Thyroid gland (tissue), 4 donors: ENCODE data around the gene HELZ. TPM values are rescaled to one million over a fixed set of nuclear protein-coding genes. Genes with fewer than 3 reads are reported as not detected.
"Not testable (repeated sequence)": the region's sequence is repeated elsewhere in the genome, so short reads cannot be mapped to it uniquely, and the experiment has no call there.

Experiments used
- DNase-seq, 2 donors: peaks; one replicate each; pipeline ENCODE4 v3.0.0-alpha.2; 2019
- H3K27ac ChIP-seq, 3 donors: fragments of 200-600 bp; sonication (generic); 1 replicate in 2 of 3; 2 replicates in 1 of 3; pipeline ENCODE4 v1.5.1; 2016 to 2019; ENCODE audit warnings: mild to moderate bottlenecking in 1 of 3, moderate library complexity in 1 of 3
- H3K27me3 ChIP-seq: fragments of 200-600 bp; sonication (generic); one replicate; pipeline ENCODE4 v1.5.1; 2019
- H3K36me3 ChIP-seq, 2 donors: fragments of 200-600 bp; sonication (generic); one replicate each; pipeline ENCODE4 v1.5.1; 2016 to 2019
- H3K4me1 ChIP-seq, 2 donors: fragments of 200-600 bp; sonication (generic); one replicate each; pipeline ENCODE4 v1.5.1; 2017 to 2019
- H3K4me3 ChIP-seq, 3 donors: fragments of 200-600 bp; sonication (generic); replicated peaks in 1 of 3; 1 replicate in 2 of 3; 2 replicates in 1 of 3; pipeline ENCODE4 v1.5.1; 2016; ENCODE audit warnings: mild to moderate bottlenecking in 1 of 3
- H3K9me3 ChIP-seq: fragments of 200-600 bp; sonication (generic); one replicate; pipeline ENCODE4 v1.5.1; 2017
- POLR2A ChIP-seq, 2 donors: fragments of 450-650 bp; IDR thresholded peaks; one replicate each; pipeline ENCODE4 v1.6.1; 2017; ENCODE audit warnings: antibody characterized with exemption in 2 of 2, mild to moderate bottlenecking in 2 of 2, moderate library complexity in 1 of 2
- WGBS, 2 donors: methylation state at CpG; one replicate each; pipeline ENCODE4 v1.1.5; 2017; 5-methylcytosine and 5-hydroxymethylcytosine counted together
- intact Hi-C: fragments of 100-400 bp; cut with DNase I; formaldehyde crosslinking; loops from one replicate; pipeline ENCODE4 v1.15.1; 2023
- total RNA-seq, 4 donors: library from RNA; depleted of rRNA; stranded (reverse); fragments of >200 nt; gene quantifications; one replicate each; pipeline ENCODE4 v1.2.3, GENCODE V29; 2016
- TF ChIP-seq, protein P1 (sequence below), 6 experiments: fragments of 200-600 bp in 3 of 6; fragments of 450-650 bp in 3 of 6; sonication (generic) in 3 of 6; IDR thresholded peaks; one replicate each; pipeline ENCODE4 v1.5.1; 2016 to 2019; ENCODE audit warnings: antibody characterized with exemption in 6 of 6, mild to moderate bottlenecking in 2 of 6, inconsistent platforms in 1 of 6, moderate library complexity in 1 of 6

HELZ gene
- total RNA-seq, 4 donors from 2014 or later: 63.4 to 134 (median 88.2) TPM

DNA sequence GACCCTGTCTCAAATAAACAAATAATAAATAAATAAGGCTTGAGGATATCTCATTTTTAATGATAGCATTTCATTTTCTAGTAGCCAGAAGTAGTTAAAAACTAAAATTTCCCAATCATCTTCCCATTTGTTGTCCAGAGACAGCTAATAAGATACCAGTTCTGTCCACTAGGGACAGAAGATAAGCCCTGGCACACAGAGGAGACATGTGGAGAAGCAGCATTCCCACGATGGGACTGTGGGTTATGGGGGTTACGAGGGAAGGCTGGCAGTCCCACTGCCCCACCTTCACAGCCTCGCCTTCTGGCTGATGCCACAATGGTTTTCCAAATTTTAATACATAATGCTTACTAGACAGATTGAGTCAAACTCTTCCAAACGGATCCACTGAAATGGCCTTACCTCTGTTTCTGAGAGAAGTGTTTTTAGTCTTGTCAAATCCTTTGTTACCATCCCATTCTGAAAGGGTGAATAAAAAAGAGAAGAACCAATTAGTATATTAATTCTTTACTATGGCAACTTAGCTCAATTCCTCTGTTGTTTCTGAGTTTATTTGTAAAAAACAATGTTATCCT lies 44.2 kb downstream of the HELZ start:
- 90 to 97% methylated on average over 4 of the region's 4 CpGs for WGBS, 2 donors
- H3K9me3 ChIP-seq: no peaks in the 10 kb centered on the region
- intact Hi-C loops: no loop called here
- H3K4me3 ChIP-seq: no peak overlapping the region
- no peak for DNase-seq
- peaks cover 5 to 10% of the 10 kb centered on the region in 2 donors for H3K36me3 ChIP-seq
- no peaks in the 10 kb centered on the region for H3K27me3 ChIP-seq
- H3K27ac ChIP-seq: no peak overlapping the region
- TF ChIP-seq POLR2A (IDR thresholded peaks at IDR 0.05): no peak
- TF ChIP-seq, protein P1, sequence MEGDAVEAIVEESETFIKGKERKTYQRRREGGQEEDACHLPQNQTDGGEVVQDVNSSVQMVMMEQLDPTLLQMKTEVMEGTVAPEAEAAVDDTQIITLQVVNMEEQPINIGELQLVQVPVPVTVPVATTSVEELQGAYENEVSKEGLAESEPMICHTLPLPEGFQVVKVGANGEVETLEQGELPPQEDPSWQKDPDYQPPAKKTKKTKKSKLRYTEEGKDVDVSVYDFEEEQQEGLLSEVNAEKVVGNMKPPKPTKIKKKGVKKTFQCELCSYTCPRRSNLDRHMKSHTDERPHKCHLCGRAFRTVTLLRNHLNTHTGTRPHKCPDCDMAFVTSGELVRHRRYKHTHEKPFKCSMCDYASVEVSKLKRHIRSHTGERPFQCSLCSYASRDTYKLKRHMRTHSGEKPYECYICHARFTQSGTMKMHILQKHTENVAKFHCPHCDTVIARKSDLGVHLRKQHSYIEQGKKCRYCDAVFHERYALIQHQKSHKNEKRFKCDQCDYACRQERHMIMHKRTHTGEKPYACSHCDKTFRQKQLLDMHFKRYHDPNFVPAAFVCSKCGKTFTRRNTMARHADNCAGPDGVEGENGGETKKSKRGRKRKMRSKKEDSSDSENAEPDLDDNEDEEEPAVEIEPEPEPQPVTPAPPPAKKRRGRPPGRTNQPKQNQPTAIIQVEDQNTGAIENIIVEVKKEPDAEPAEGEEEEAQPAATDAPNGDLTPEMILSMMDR (IDR thresholded peaks at IDR 0.05): peak in 3 of 6 experiments; percentile 5 to 28 (median 14)
- H3K4me1 ChIP-seq: no peaks in the 10 kb centered on the region

DNA sequence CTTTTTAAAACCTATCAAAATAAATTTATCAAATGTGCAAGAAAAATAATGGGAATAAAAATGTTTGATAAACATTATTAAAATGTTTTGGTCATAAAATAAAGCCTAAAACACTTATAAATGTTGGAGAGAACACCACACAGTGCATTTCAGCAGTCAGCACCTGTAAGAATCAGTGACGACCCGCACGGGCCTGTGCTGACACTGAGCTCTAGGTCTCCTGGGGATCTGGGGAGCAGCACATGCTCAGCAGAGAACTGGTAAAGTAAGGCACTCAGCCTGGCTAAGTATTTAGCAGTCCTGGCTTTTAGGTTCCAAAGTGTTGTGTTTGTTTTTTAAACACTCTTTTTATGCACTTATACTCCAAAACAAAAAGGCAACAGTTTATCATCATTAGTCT lies 46.9 kb downstream of the HELZ start:
- Histone ChIP-seq H3K4me1 (peaks cover 4 to 8% of the 10 kb centered on the region in 2 donors), H3K27ac (no peak overlapping the region), H3K27me3 (no peaks in the 10 kb centered on the region), H3K36me3 (peaks cover 5 to 10% of the 10 kb centered on the region in 2 donors), H3K9me3 (no peaks in the 10 kb centered on the region), H3K4me3 (no peak overlapping the region)
- no peak for DNase-seq
- intact Hi-C loops: no loop called here
- TF ChIP-seq, protein P1 (IDR thresholded peaks at IDR 0.05): no peak
- no peak for TF ChIP-seq POLR2A (IDR thresholded peaks at IDR 0.05)
- 90 to 94% methylated on average over 3 of the region's 3 CpGs for WGBS, 2 donors

DNA sequence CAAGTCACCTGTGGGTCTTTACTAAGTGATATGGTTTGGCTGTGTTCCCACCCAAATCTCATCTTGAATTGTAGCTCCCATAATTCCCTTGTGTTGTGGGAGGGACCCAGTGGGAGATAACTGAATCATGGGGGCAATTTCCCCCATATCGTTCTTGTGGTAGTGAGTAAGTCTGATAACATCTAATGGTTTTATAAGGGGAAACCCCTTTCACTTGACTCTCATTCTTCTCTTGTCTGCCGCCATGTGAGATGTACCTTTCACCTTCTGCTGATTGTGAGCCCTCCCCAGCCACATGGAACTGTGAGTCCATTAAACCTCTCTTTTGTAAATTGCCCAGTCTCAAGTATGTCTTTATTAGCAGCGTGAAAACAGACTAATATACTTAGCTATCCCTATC lies 48.0 kb downstream of the HELZ start:
- H3K4me3 ChIP-seq, H3K9me3 ChIP-seq, DNase-seq, H3K4me1 ChIP-seq, H3K36me3 ChIP-seq, H3K27me3 ChIP-seq, intact Hi-C loops, H3K27ac ChIP-seq: not testable (repeated sequence)
- WGBS, 2 donors: 97% methylated on average over 3 of the region's 3 CpGs

DNA sequence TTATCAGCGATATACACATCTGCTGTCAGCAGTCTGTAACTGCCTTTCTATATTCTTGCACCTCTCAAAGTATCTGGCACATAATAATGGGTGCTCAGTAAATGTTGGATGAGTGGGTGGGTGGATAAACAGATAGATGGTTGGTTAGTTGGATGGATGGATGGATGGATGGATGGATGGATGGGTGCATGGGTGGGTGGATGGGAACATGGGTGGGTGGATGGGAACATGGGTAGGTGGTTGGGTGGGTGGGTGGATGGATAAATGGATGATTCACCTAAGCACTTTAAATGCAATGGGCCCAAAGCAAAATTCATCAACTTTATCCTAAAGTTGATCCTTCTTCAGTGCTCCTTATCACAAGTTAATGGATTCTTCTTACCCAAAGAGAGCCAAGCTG lies 48.6 kb downstream of the HELZ start:
- Histone ChIP-seq H3K27ac (no peak overlapping the region), H3K27me3 (no peaks in the 10 kb centered on the region), H3K4me3 (no peak overlapping the region), H3K4me1 (peaks cover 4 to 8% of the 10 kb centered on the region in 2 donors), H3K36me3 (peaks cover 5 to 10% of the 10 kb centered on the region in 2 donors), H3K9me3 (no peaks in the 10 kb centered on the region)
- WGBS, 2 donors: 98% methylated on average over 1 of the region's 1 CpG
- intact Hi-C loops: no loop called here
- no peak for DNase-seq
- TF ChIP-seq, protein P1 (IDR thresholded peaks at IDR 0.05): no peak
- no peak for TF ChIP-seq POLR2A (IDR thresholded peaks at IDR 0.05)

DNA sequence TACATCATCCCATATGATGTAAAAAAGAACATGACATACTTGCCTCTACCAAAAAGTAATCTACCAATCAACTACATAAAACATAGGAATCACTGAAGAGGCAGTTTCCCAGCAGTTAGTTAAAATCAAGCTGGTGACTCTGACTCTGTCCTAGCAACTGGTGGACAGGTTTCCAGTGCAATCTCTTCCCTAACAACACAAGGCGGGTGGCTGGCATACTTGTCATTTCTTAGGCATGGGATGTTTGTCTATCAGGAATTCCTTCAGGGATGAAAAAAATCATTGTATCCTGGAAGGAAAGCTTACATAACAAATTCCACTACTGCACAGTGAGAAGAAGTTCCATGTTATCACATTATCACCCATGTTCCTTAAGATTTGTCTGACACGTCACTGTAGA lies 50.9 kb downstream of the HELZ start:
- H3K27me3 ChIP-seq: no peaks in the 10 kb centered on the region
- H3K9me3 ChIP-seq: no peaks in the 10 kb centered on the region
- WGBS, 2 donors: 73 to 80% methylated on average over 2 of the region's 2 CpGs
- peak overlapping the region in 1 of 3 donors; percentile 47 for H3K27ac ChIP-seq
- TF ChIP-seq, protein P1 (IDR thresholded peaks at IDR 0.05): no peak
- TF ChIP-seq POLR2A (IDR thresholded peaks at IDR 0.05): no peak
- H3K4me3 ChIP-seq: no peak overlapping the region
- intact Hi-C loops: no loop called here
- DNase-seq: peak; percentile 14 to 60
- H3K36me3 ChIP-seq: no peaks in the 10 kb centered on the region
- peaks cover 4 to 8% of the 10 kb centered on the region in 2 donors for H3K4me1 ChIP-seq
